NCI-H1436 treated with DMSO at 0.1 percent for 48 hours (cell line): Measurements from ENCODE around the gene OGDH.

Source experiments
- DNase-seq: peaks from one replicate; lab custom pipeline; 2025; lab: John Stamatoyannopoulos, UW

The OGDH gene

GRCh38 chr7:44618753-44619152, 12.3 kb downstream of the OGDH start:
- no peak for DNase-seq

GRCh38 chr7:44621034-44621749, 14.8 kb downstream of the OGDH start:
- DNase-seq = no peak

DNA sequence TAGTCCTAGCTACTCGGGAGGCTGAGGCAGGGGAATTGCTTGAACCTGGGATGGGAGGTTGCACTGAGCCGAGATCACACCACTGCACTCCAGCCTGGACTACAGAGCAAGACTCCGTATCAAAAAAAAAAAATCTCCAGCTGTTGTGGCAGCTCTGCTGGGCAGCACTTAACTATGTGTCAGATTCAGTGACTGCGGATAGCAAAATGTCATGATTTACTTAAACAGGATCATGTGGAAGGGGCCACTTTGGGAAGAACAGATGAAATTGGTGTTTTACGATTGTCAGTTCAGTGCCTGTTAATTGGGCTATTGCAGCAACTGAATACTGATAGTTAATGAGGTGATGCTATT, 15.3 kb downstream of the OGDH start:
- no peak for DNase-seq

GRCh38 chr7:44622342-44623151, 16.1 kb downstream of the OGDH start:
- DNase-seq = no peak

DNA sequence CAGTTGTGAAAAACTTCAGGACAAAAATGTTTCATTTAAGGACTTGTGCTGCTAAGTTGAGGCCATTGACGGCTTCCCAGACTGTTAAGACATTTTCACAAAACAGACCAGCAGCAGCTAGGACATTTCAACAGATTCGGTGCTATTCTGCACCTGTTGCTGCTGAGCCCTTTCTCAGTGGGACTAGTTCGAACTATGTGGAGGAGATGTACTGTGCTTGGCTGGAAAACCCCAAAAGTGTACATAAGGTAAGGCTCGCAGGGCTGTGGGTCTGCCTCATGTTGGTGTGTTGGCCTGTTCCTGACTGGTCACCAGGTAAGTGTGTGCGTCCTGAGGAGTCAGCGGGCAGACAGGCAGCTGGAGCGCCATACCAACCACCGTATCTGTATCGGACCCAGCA, 17.9 kb downstream of the OGDH start:
- no peak for DNase-seq

GRCh38 chr7:44625526-44626471, 19.4 kb downstream of the OGDH start:
- DNase-seq = no peak

DNA sequence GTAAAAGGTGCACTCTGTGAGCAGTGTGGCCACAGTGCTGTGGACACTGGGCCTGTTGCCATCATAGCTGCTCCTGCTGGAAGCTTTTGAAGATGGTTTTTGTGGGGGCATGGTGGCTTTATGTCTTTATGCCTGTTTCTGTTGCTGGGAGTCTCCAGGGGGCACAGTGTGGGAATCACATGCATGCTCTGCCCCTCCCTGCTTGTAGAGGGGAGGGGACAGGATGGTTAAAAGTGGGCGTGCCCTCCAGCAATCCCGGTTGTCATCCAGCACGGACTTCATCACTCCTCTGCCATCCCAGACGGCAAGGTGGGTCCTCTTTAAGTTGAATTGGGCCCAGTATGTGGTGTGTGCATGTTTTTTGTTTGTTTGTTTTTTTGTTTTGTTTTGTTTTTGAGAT, 20.2 kb downstream of the OGDH start:
- no peak for DNase-seq

DNA sequence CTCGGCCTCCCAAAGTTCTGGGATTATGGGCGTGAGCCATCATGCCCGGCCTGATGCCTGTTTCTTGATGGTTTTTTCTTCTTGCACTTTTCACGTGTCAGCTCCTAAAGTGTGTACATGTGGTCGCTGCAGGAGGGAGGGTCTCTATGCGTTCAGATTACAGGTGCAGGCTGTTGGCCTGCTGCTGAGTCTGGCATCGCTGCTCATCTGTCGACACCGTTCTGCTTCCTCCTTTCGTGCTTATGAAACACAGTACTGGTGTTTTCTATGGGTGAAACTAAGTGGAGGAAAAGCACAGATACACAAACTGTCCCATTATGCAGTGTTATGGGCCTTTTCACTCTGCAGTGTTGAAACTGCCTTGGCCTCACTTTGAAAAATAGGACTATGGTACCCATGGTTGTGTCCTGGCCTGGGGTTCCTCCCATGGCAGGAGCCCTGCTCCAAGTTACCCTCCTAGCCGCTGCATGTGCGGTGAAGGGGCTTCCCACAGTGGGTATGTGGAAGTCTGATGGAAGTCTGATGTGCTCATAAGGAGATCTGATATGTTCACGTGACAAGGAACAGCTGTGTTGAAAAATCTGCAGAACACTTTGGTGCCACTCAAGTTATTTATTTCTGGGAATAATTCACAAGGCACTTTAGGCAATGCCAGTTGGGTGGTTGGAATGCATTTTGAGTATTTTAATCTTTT, 23.5 kb downstream of the OGDH start:
- no peak for DNase-seq

DNA sequence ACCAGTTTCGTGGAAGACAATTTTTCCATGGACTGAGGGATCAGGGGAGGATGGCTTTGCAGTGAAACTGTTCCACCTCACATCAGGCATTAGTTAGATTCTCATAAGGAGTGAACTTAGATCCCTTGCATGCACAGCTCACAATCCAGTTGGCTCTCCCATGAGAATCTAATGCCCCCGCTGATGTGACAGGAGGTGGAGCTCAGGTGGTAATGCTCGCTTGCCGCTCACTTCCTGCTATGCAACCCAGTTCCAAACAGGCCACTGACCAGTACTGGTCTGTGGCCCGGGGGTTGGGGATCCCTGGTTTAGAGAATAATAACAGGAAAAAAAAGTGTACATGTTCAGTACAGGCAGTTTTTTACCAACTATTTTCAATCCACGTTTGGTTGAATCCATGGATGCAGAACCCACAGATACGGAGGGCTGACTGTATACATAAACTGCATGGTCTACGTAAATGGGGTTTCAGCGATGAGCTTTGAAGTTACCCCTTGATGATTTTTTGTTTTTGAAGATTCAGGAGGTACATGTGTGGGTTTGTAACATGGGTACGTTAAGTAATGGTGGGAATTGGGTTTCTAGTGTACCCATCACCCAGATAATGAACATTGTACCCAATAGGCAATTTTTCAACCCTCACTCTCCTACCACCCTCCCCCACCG, 24.5 kb downstream of the OGDH start:
- DNase-seq = no peak

- DNase-seq = no peak
These were observed 25.2 kb downstream of the OGDH start for GRCh38 chr7:44631458-44632115.

DNA sequence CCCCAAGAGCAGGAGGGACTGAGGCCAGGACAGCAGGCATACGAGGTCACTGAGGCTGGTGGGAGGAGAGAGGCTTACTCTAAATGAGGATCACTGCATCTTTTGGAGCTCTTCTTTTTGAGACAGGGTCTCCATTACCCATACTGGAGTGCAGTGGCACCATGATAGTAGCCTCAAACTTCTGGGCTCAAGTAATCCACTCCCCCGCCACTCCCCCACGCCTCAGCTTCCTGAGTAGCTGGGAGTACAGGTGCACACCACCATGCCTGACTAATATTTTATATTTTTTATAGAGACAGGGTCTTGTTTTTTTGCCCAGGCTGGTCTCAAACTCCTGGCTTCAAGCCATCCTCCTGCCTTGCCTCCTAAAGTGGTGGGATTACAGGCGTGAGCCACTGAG, 25.8 kb downstream of the OGDH start:
- no peak for DNase-seq

DNA sequence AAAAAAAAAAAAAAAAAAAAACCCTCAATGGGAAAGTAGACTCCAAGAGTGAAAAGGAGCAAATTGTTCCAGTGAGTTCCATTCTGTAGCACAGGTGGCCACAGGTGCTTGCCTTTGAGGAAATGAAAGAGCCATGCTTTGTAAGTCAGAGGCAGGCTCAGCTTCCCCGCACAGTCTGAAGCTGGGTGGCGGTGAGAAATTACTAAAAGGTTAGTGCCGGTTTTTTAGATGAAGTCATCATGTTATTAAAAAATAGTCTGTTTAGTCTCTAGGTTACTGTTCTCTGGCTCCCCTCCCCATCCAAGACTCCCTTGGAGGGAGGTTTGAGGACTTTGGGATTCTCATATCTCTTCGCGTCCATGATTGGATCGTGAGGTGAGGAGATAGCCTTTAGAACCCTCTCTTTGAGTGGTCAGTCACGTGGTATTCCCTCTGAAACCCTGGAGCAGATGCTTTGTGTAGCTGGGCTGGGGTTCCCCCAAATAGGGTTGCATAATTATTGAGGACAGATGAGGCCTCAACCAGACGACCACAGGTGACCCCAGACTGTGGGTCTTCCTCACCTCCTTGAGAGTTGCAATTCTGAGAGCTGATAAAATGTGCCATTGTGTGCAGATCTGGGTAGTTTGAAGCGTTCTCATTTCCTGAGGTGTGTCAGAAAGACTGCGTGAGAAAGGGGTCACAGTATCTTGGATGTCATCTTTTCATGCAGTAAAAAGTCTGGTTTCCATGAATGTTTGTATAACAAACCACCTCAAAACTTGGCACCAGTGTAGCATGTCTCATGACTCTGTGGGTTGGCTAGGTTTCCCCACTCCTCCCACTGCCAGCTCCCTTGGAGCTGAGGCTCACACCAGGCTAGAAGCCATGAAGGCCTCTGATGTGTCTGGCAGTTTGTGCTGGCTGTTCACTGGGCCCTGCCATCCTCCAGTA, 27.1 kb downstream of the OGDH start:
- DNase-seq = no peak

- DNase-seq = no peak
These were observed 27.9 kb downstream of the OGDH start for GRCh38 chr7:44634187-44634838.

- DNase-seq = no peak
These were observed 28.6 kb downstream of the OGDH start for GRCh38 chr7:44634839-44635591.

DNA sequence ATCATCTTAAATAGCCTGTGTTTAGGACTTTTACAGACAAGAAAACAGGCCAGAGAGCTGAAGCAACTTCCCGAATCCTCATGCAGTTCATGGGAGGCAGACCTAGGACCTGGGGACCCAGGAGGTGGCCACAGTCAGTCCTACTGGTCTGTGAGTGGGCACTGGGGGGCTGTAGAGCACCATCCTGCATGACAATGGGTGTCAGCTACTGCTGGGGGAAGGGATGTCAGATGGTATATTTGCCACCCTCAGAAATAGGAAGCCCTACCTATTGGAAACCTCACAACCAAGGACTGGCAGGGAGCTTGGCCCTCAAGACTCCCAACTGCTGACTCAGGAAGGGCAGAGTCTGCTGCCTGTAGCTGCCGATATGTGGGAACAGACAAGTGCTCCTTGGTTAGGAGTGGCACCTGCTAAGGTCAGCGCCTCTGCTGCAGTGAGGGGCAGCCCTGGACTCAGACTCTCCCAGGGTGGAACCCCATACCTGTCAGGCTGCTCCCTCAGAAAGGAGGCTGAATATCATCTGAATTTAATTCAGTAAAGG, 29.7 kb downstream of the OGDH start:
- DNase-seq = no peak

DNA sequence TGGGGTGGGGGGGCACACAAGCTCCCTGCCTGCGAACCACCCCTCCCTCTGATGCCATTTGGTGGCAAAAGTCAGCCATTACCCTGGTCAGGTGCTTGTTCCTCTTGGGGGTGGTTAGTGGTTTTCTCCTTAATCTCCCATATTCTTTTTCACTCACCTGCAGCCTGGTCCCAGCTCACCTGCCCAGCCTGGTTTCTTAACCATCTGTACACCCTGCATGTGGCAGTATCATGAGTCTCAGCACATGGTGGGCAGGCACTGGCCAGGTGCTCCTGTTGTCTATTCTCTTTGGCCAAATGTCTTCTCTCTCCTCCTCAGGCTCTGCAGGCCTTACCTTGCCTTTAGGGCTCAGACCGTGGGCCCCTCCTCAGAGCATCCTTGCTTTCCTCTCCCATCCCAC, 30.5 kb downstream of the OGDH start:
- no peak for DNase-seq

DNA sequence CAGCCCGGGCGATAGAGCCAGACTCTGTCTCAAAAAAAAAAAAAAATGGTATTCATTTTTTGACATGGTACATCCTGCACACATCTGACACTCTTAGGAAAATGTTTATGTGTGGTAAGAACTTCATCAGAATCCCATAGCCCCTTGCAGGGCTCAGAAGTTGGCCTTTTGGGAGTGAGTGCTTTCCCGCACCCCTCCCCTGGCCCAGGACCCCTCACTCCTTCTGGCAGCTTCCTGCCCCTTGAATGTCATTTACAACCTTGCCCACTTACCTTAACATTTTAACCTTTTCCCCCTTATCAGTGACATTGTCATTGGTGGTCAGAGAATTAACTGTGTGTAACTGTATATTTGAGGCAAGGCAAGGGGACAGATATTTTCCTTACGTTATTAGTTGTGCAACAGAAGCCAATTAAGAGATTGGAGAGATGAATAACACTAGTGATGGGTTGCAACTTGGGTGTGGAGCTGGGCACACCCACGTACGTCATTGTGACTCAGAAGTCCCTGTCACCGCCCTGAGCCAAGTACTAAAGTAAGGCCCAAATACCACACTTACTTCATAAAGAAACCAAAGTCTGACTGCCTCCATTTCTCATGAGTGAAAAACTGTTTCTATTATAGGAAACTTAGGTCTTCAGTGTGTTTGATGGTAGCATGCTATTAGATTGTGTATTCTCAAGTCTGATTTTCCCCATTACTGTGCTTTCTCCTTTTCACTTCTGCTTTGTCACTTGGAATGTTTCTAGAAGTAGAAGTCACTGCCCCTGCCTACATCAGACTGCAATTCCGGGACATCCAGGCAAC, 31.6 kb downstream of the OGDH start:
- no peak for DNase-seq
